K562 (cell line): ENCODE measurements around the gene LMNTD2. TPM values are rescaled to one million over a fixed set of nuclear protein-coding genes. Genes with fewer than 3 reads are reported as not detected.
A peak's percentile ranks its signal among the peaks of the same experiment; 100 is the strongest.

Source experiments
- ATAC-seq: fragments of 200-7000 bp; cut with Tn5 transposase; 3 replicates; pipeline ENCODE4 v1.9.1; 2020; ENCODE audit warnings: moderate library complexity
- BruUV-seq: library from RNA; stranded (reverse); fragments of 400-500 nt; replicated peaks from 2 replicates; lab custom pipeline; 2021; lab: Mats Ljungman, UMichigan
- CTCF ChIA-PET: fragments of 300-600 bp; formaldehyde crosslinking; extraction: SDS; loops from one replicate; lab custom pipeline; 2021; ENCODE audit warnings: low intra/inter-chr PET ratio; lab: Yijun Ruan, JAX
- POLR2A ChIA-PET: fragments of 300-600, 350-650 bp; sonication (Branson Sonifier 250); formaldehyde crosslinking; extraction: SDS; loops from one replicate; lab custom pipeline; 2021; ENCODE audit warnings: antibody characterized with exemption, inconsistent platforms; lab: Yijun Ruan, JAX
- DNase-seq, 4 experiments: peaks; one replicate each; pipeline versions ENCODE4 v3.0.0 to v3.0.0-alpha.2; 2011 to 2018; ENCODE audit warnings: low spot score in 3 of 4, mixed read lengths in 3 of 4; ENCODE audit errors: extremely low read depth in 1 of 4
- FAIRE-seq: peaks from 2 replicates; lab custom pipeline; 2011; peaks lifted over from hg19 to GRCh38; lab: Jason Lieb, UNC
- H2AFZ ChIP-seq: 2 replicates; pipeline ENCODE4 v1.6.0; 2011; ENCODE audit warnings: low read depth, low read length, control low read depth, inconsistent platforms
- H3K27ac ChIP-seq: fragments of 200-600 bp; 3 replicates; pipeline ENCODE4 v1.8.0; 2011; ENCODE audit warnings: low read depth, mild to moderate bottlenecking, control low read depth, inconsistent platforms, low read length, moderate library complexity, mixed read lengths; ENCODE audit errors: extremely low read depth
- H3K27me3 ChIP-seq, 2 experiments: fragments of 300-600 bp in 1 of 2; 2 replicates in 1 of 2; 3 replicates in 1 of 2; pipeline versions ENCODE4 v1.6.0 to v1.8.0; 2011; ENCODE audit warnings: inconsistent platforms in 2 of 2, low read length in 2 of 2, mild to moderate bottlenecking in 1 of 2, mixed read lengths in 1 of 2, moderate library complexity in 1 of 2; ENCODE audit not compliant: control insufficient read depth in 2 of 2, insufficient read depth in 2 of 2
- H3K36me3 ChIP-seq: fragments of 300-600 bp; 3 replicates; pipeline ENCODE4 v1.8.0; 2011; ENCODE audit warnings: mild to moderate bottlenecking, low read length, inconsistent platforms; ENCODE audit not compliant: control insufficient read depth, insufficient read depth
- H3K4me1 ChIP-seq, 2 experiments: fragments of 200-600 bp in 1 of 2; replicated peaks in 1 of 2; 2 replicates in 1 of 2; 3 replicates in 1 of 2; pipeline versions ENCODE4 v1.5.1 to v1.8.0; 2011; ENCODE audit warnings: inconsistent platforms in 2 of 2, low read length in 2 of 2, mild to moderate bottlenecking in 1 of 2, mixed read lengths in 1 of 2, moderate library complexity in 1 of 2; ENCODE audit not compliant: control insufficient read depth in 2 of 2, insufficient read depth in 2 of 2
- H3K4me2 ChIP-seq: 2 replicates; pipeline ENCODE4 v1.6.1; 2011; ENCODE audit warnings: low read length, control low read depth, inconsistent platforms, mixed read lengths; ENCODE audit not compliant: insufficient read depth
- H3K4me3 ChIP-seq: fragments of 200-600 bp; sonication (generic), shearing (Covaris generic); 2 replicates; pipeline ENCODE4 v1.5.1; 2016; ENCODE audit warnings: control low read depth, inconsistent platforms
- H3K79me2 ChIP-seq: fragments of 200-600 bp; 3 replicates; pipeline ENCODE4 v1.8.0; 2011; ENCODE audit warnings: low read length, inconsistent platforms; ENCODE audit not compliant: control insufficient read depth, insufficient read depth
- H3K9ac ChIP-seq, 2 experiments: 2 replicates each; pipeline versions ENCODE4 v1.6.0 to v1.6.1; 2011; ENCODE audit warnings: low read depth in 2 of 2, low read length in 2 of 2, control low read depth in 1 of 2, inconsistent platforms in 1 of 2, mild to moderate bottlenecking in 1 of 2, mixed read lengths in 1 of 2; ENCODE audit not compliant: insufficient read depth in 1 of 2
- H3K9me1 ChIP-seq: one replicate; pipeline ENCODE4 v1.6.0; 2011; ENCODE audit warnings: inconsistent platforms, mild to moderate bottlenecking, low read length, moderate library complexity; ENCODE audit not compliant: control insufficient read depth, insufficient read depth
- H3K9me3 ChIP-seq: replicated peaks from 2 replicates; pipeline ENCODE4 v1.5.1; 2011; ENCODE audit warnings: low read depth, low read length, inconsistent platforms; ENCODE audit not compliant: control insufficient read depth, insufficient read depth
- H4K20me1 ChIP-seq: replicated peaks from 2 replicates; pipeline ENCODE4 v1.6.1; 2011; ENCODE audit warnings: low read length, inconsistent platforms, mixed read lengths; ENCODE audit not compliant: control insufficient read depth, insufficient read depth
- HMGN3 ChIP-seq: IDR thresholded peaks from 2 replicates; pipeline ENCODE4 v1.6.1; 2011; ENCODE audit warnings: borderline replicate concordance, low read depth, mild to moderate bottlenecking, mixed read lengths, low read length; ENCODE audit not compliant: insufficient read length; ENCODE audit errors: extremely low read depth
- MYC ChIP-seq, 2 experiments: fragments of 250-450 bp in 1 of 2; sonication (Bioruptor Pico) in 1 of 2; IDR thresholded peaks; 2 replicates each; pipeline versions ENCODE4 v1.5.1 to v1.6.1; 2012 to 2021; ENCODE audit warnings: low read depth in 2 of 2, borderline replicate concordance in 1 of 2, improper control_type of control experiment in 1 of 2, low read length in 1 of 2, mild to moderate bottlenecking in 1 of 2, moderate library complexity in 1 of 2
- USF2 ChIP-seq: sonication (generic); formaldehyde crosslinking; IDR thresholded peaks from 2 replicates; pipeline ENCODE4 v1.5.0; 2020; ENCODE audit warnings: missing genetic modification reagents
- WGBS: fragments of 100-300 bp; shearing (Covaris generic); methylation state at CpG from one replicate; pipeline ENCODE4 v1.1.6; 2016; ENCODE audit warnings: low coverage, mixed read lengths; ENCODE audit not compliant: insufficient coverage; ENCODE audit errors: missing lambda C conversion rate; 5-methylcytosine and 5-hydroxymethylcytosine counted together
- in situ Hi-C: fragments of 300-500 bp; cut with MboI; formaldehyde crosslinking; loops from 4 replicates; pipeline ENCODE4 v1.15.0; 2018; ENCODE audit warnings: inconsistent platforms, mixed read lengths
- intact Hi-C: fragments of 100-400 bp; cut with micrococcal nuclease; formaldehyde crosslinking; loops from 2 replicates; pipeline ENCODE4 v1.14.2; 2022
- polyA plus RNA-seq, 8 experiments: library from polyadenylated mRNA; depleted of rRNA in 4 of 8; stranded (reverse) in 5 of 8; unstranded in 3 of 8; fragments of >200 nt; fragmentation: Nextera tagmentation in 2 of 8; fragmentation: Illumina TruSeq in 1 of 8; extraction: Ambion mirVana in 2 of 8; extraction: Trizol in 1 of 8; gene quantifications; 2 replicates each; pipeline versions ENCODE4 v1.2.1 to v1.2.3, GENCODE V29; 2011 to 2014; ENCODE audit warnings: inconsistent platforms in 1 of 8, missing spikeins in 1 of 8
- total RNA-seq, 7 experiments: library from RNA; depleted of rRNA in 6 of 7; stranded (reverse); fragments of >200 nt in 6 of 7; fragmentation: Illumina TruSeq in 2 of 7; extraction: Trizol in 2 of 7; gene quantifications; 2 replicates each; pipeline versions ENCODE4 v1.2.1 to v1.2.3, GENCODE V29; 2011 to 2021; ENCODE audit warnings: low replicate concordance in 1 of 7
- TF ChIP-seq, protein P1 (sequence below): IDR thresholded peaks from 3 replicates; pipeline ENCODE4 v1.6.1; 2011; ENCODE audit warnings: borderline replicate concordance, mild to moderate bottlenecking; ENCODE audit not compliant: insufficient read length, insufficient read depth

Gene LMNTD2
- total and polyA plus RNA-seq, 9 of the 15 experiments (the other 6 are each of a cell fraction or from before 2014, with no cell fraction given), result 0.48 to 4.2 (median 1.5) TPM; not detected in 3

DNA sequence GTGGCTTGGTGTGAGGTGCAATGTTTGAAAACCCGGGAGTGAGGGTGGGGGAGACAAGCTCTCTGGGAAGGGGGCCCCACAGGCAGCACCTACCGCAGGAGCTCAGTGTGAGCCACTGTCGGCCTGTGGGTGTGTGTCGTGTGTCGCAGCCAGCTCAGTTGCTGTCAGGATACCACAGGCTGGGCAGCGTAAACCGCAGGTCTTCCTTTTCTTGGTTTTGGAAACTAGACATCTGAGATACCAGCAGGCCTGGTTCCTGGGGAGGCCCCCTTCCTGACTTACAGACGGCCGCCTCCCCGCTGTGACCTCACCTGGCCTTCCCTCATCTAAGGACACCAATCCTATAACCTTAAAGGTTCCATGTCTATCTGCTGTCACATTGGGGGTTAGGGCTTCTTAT lies 35.8 kb upstream of the LMNTD2 start:
- H4K20me1 ChIP-seq, result no peaks in the 10 kb centered on the region
- no peak overlapping the region for H3K4me2 ChIP-seq
- H3K79me2 ChIP-seq, result no peaks in the 10 kb centered on the region; the same call in 1 of the 3 replicates
- ChIA-PET CTCF (no interaction called here), POLR2A (interaction anchor here (0.7 to 1.7 kb wide), 3 partner anchors 9 to 48 kb away, joined by 3 to 4 read pairs (median 3); no protein-coding TSS in a partner anchor)
- TF ChIP-seq, protein P1, sequence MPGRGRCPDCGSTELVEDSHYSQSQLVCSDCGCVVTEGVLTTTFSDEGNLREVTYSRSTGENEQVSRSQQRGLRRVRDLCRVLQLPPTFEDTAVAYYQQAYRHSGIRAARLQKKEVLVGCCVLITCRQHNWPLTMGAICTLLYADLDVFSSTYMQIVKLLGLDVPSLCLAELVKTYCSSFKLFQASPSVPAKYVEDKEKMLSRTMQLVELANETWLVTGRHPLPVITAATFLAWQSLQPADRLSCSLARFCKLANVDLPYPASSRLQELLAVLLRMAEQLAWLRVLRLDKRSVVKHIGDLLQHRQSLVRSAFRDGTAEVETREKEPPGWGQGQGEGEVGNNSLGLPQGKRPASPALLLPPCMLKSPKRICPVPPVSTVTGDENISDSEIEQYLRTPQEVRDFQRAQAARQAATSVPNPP, result no peak
- TF ChIP-seq MYC (IDR thresholded peaks at IDR 0.05; ENCODE audit: low read depth, low read length), result no peak
- no peak for TF ChIP-seq MYC (CRISPR knock-in tag; IDR thresholded peaks at IDR 0.05; ENCODE audit: borderline replicate concordance, low read depth)
- no peak for TF ChIP-seq HMGN3
- TF ChIP-seq USF2 (CRISPR knock-in tag), result no peak
- peaks cover 0 to 17% of the 10 kb centered on the region in 2 experiments; a peak in 1 of 5 replicates for H3K4me1 ChIP-seq
- no peak for DNase-seq
- H2AFZ ChIP-seq, result no peak overlapping the region
- FAIRE-seq, result no peak
- peaks cover 87% of the 10 kb centered on the region for H3K36me3 ChIP-seq
- H3K9me3 ChIP-seq, result no peaks in the 10 kb centered on the region
- H3K4me3 ChIP-seq, result no peak overlapping the region
- no peaks in the 10 kb centered on the region for H3K27me3 ChIP-seq
- no TSS peak for BruUV-seq
- ATAC-seq, result no peak
- no peak overlapping the region for H3K27ac ChIP-seq
- in situ Hi-C loops, result no loop called here
- WGBS, result 96% methylated on average over 10 of the region's 10 CpGs
- no peaks in the 10 kb centered on the region for H3K9me1 ChIP-seq
- intact Hi-C loops, result no loop called here
- H3K9ac ChIP-seq, result peak overlapping the region in 1 of 2 experiments; percentile 29; a peak in 1 of 4 replicates
